Astrocyte of the spinal cord (primary cell): ENCODE results near the gene SRRT.

Source experiments
- DNase-seq: peaks from one replicate; pipeline ENCODE4 v3.0.0; 2011; ENCODE audit warnings: low read depth, low spot score
- H3K4me3 ChIP-seq: 2 replicates; pipeline ENCODE4 v1.5.1; 2011; ENCODE audit warnings: low read depth, mild to moderate bottlenecking, low read length, moderate library complexity
- in situ Hi-C: cut with HindIII; loops from 2 replicates; pipeline ENCODE4 v1.10.0; 2017; ENCODE audit warnings: low sequenced_read_pairs
- TF ChIP-seq, protein P1 (sequence below): IDR thresholded peaks from 2 replicates; pipeline ENCODE4 v1.5.1; 2012; ENCODE audit warnings: low read depth, mild to moderate bottlenecking, low read length, inconsistent platforms

SRRT gene

DNA sequence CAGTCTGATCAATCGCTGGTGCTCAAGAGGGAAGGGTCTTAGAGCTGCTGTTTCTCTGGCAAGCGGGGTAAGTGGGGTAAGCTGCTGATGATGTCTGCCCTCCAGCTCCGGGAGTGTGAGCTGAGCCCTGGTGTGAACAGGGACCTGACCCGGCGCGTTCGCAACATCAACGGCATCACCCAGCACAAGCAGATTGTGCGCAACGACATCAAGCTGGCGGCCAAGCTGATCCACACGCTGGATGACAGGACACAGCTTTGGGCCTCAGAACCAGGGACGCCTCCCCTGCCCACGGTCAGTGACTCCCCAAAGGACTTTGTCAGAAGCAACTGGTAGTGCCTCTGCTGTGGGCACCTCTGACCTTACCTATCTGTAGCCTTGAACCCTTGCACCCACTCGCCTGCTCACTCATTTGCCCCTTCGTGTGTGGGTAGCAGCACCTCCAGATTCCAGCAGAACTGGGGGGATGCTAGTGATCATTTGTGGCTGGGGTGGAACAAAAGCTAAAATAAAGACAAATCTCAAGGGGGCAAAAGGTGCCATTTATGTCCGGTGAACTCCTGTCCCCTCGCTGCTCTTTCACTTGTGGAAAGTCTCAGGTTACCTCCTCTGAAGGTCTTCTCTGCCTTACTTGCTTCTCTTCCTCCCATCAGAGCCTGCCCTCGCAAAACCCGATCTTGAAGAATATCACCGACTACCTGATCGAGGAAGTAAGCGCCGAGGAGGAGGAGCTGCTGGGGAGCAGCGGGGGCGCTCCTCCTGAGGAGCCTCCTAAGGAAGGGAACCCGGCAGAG, 11.4 kb downstream of the SRRT start:
- in situ Hi-C loops, result no loop called here
- DNase-seq, result no peak

DNA sequence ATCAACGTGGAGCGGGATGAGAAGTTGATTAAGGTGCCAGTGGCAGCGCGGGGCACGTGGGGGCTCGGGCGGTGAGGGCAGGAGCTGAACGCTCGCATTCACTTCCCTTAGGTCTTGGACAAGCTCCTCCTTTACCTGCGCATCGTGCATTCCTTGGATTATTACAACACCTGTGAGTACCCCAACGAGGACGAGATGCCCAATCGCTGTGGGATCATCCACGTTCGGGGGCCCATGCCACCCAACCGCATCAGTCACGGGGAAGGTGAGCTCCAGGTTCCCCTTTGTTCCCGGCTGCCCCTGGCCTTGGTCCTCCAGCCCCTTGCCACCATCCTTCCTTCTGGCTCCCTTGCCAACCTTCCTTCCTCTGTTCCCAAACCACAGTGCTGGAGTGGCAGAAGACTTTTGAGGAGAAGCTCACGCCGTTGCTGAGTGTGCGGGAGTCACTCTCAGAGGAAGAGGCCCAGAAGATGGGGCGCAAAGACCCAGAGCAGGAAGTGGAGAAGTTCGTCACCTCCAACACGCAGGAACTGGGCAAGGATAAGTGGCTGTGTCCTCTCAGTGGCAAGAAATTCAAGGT, 12.1 kb downstream of the SRRT start:
- DNase-seq, result no peak
- no peak overlapping the region for H3K4me3 ChIP-seq
- in situ Hi-C loops, result no loop called here
- TF ChIP-seq, protein P1, sequence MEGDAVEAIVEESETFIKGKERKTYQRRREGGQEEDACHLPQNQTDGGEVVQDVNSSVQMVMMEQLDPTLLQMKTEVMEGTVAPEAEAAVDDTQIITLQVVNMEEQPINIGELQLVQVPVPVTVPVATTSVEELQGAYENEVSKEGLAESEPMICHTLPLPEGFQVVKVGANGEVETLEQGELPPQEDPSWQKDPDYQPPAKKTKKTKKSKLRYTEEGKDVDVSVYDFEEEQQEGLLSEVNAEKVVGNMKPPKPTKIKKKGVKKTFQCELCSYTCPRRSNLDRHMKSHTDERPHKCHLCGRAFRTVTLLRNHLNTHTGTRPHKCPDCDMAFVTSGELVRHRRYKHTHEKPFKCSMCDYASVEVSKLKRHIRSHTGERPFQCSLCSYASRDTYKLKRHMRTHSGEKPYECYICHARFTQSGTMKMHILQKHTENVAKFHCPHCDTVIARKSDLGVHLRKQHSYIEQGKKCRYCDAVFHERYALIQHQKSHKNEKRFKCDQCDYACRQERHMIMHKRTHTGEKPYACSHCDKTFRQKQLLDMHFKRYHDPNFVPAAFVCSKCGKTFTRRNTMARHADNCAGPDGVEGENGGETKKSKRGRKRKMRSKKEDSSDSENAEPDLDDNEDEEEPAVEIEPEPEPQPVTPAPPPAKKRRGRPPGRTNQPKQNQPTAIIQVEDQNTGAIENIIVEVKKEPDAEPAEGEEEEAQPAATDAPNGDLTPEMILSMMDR, result no peak

More for the DNA sequence above, 11.4 kb downstream of the SRRT start:
- H3K4me3 ChIP-seq, result no peak overlapping the region
- TF ChIP-seq, protein P1, result no peak

DNA sequence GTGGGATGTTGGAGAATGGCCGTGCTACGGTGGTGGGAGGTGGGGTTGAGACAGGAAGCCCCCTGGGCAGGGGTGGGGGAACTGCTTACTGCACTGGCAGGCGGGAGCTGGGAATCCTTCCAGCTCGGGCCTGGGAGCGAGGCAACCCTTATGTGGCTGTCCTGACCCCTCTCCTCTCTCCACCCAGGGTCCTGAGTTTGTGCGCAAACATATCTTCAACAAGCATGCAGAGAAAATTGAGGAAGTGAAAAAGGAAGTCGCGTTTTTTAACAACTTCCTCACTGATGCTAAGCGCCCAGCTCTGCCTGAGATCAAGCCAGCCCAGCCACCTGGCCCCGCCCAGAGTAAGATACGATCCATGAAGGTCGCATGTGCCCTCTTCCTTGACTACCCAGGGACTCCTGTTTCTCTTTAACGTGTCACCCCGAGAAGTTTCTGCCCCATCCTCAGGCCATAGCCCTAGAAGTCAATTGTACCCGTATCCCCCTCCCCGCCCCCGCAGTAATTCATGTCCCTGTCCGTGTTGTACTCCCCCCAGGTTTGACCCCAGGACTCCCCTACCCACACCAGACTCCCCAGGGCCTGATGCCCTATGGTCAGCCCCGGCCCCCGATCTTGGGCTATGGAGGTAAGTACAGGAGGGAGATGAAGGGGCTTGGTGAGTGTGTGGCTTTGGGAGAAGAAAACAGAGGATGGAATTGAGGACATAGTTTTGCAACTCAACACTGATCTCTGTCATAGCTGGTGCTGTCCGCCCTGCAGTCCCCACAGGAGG, 12.8 kb downstream of the SRRT start:
- TF ChIP-seq, protein P1, result no peak
- in situ Hi-C loops, result no loop called here
- no peak for DNase-seq
- H3K4me3 ChIP-seq, result no peak overlapping the region

DNA sequence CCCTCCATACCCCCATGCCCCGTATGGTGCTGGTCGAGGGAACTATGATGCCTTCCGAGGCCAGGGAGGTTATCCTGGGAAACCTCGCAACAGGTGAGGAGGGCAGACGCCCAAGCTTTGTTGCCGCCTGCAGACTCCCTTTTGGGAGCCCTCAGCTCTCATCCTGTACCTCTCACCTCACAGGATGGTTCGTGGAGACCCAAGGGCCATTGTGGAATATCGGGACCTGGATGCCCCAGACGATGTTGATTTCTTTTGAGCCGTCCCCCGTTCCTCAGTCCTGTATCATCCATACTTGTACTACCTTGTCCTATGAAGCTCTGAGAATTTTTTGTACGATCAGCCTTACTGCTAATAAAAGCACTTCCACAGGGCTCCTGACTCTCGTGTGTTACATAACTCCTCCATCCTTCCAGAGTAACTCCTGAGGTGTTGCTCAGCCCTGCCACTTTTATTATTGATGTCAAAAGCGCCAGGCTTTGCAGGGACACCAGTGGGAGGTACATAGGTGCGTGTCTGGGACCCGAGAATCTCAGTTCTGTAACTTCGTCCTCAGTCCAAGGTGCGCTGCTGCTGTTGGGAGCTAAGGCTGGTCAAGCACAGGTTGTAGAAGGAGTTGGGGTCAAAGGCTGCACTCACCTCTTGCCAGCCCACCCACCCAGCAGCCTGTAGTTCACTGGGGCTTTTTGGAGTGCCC, 13.5 kb downstream of the SRRT start:
- H3K4me3 ChIP-seq, result peak overlapping the region; percentile 48
- in situ Hi-C loops, result no loop called here
- TF ChIP-seq, protein P1, result no peak

DNA sequence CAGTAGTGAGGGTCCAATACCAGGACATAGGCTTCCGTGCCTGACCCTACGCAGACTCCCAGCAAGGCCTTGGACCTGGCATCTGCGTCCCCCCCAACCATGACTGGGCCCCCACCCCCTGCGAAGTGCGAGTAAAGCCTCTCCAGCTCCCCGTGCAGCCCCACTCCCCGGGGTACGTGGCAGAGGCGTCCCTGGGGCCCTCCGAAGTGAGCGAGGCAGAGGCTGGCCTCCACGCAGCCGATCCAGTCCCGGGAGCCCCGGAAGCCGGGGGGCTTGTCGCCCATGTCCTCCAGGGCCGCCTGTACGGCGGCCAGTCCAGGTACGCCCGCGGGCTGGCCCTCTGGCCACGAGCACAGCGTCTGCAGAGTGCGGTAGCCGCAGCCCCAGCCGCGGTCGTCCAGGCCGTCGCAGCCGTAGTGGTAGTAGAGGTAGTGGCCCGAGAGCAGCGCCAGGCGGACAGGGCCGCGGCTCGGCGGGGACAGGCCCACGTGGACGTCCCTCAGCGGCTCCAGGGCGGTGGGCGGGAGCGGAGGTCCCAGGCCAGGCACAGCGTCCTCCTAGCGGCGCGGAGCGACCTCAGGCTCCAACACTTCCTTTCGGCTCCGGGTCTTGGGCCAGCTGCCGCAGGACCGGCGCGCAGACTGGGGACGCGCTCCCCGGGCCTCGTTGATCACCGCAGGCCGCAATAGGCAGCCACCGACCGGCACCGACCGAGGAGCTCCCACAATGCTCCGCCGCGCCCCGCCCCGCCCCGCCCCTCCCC, 14.3 kb downstream of the SRRT start, which contains the start of gene UFSP1:
TSS of gene UFSP1 (minus strand) at position 728 of the 763 bp plus-strand sequence. CDS start at position 284, 444 bp downstream.
- in situ Hi-C loops, result no loop called here
- H3K4me3 ChIP-seq, result peak within 1 kb of the TSS; percentile 51
- DNase-seq, result no peak
- TF ChIP-seq, protein P1, result no peak

More for the DNA sequence above, 13.5 kb downstream of the SRRT start:
- no peak for DNase-seq
